Calu3 (cell line): Measurements from ENCODE around the gene PSMF1. TPM values are rescaled to one million over a fixed set of nuclear protein-coding genes. Genes with fewer than 3 reads are reported as not detected.

Source experiments
- BruUV-seq: library from RNA; stranded (reverse); fragments of 400-500 nt; replicated peaks from 2 replicates; lab custom pipeline; 2021; lab: Mats Ljungman, UMichigan
- CTCF ChIA-PET: fragments of 300-600 bp; sonication (Branson Sonifier 250); formaldehyde crosslinking; loops from one replicate; lab custom pipeline; 2022; ENCODE audit warnings: antibody characterized with exemption; lab: Charles Lee
- DNase-seq: peaks from one replicate; pipeline ENCODE4 v3.0.0; 2022
- H3K27ac Mint-ChIP-seq: one replicate; pipeline ENCODE4 v1.8.0; 2022; ENCODE audit warnings: mixed read lengths; ENCODE audit not compliant: unreplicated experiment
- H3K27me3 Mint-ChIP-seq: one replicate; pipeline ENCODE4 v1.8.0; 2022; ENCODE audit warnings: mixed read lengths; ENCODE audit not compliant: unreplicated experiment
- H3K36me3 Mint-ChIP-seq: one replicate; pipeline ENCODE4 v1.8.0; 2022; ENCODE audit warnings: mild to moderate bottlenecking, moderate library complexity, mixed read lengths; ENCODE audit not compliant: insufficient read depth, unreplicated experiment
- H3K4me1 Mint-ChIP-seq: one replicate; pipeline ENCODE4 v1.8.0; 2022; ENCODE audit warnings: mild to moderate bottlenecking, low read depth, mixed read lengths; ENCODE audit not compliant: unreplicated experiment
- H3K4me3 Mint-ChIP-seq: one replicate; pipeline ENCODE4 v1.8.0; 2022; ENCODE audit warnings: mild to moderate bottlenecking, low read depth, moderate library complexity, mixed read lengths; ENCODE audit not compliant: unreplicated experiment
- H3K9me3 Mint-ChIP-seq: one replicate; pipeline ENCODE4 v1.8.0; 2022; ENCODE audit warnings: low read depth, mixed read lengths; ENCODE audit not compliant: unreplicated experiment
- CTCF ChIP-seq: fragments of 200-600 bp; IDR thresholded peaks from one replicate; pipeline ENCODE4 v1.8.0; 2022; ENCODE audit warnings: antibody characterized with exemption; ENCODE audit not compliant: unreplicated experiment
- intact Hi-C: fragments of 100-400 bp; cut with micrococcal nuclease; formaldehyde crosslinking; loops from one replicate; pipeline ENCODE4 v1.10.0; 2022; ENCODE audit not compliant: unreplicated experiment
- total RNA-seq: library from RNA; stranded (reverse); gene quantifications from 2 replicates; pipeline ENCODE4 v1.2.3, GENCODE V29; 2022

Gene PSMF1
- total RNA-seq, 1 experiment from 2014 or later: 112 TPM

- Mint-ChIP-seq H3K27ac (no peak overlapping the region), H3K9me3 (no peaks in the 10 kb centered on the region), H3K27me3 (peaks cover 46% of the 10 kb centered on the region), H3K36me3 (no peaks in the 10 kb centered on the region), H3K4me3 (no peak overlapping the region), H3K4me1 (peaks cover 2% of the 10 kb centered on the region)
- DNase-seq: no peak
- CTCF ChIA-PET: no interaction called here
- no TSS peak for BruUV-seq
- TF ChIP-seq CTCF: no peak
- intact Hi-C loops: no loop called here
Observed at GRCh38 chr20:1197801-1198200, 79.4 kb downstream of the PSMF1 start.

GRCh38 chr20:1198751-1199150 is 80.3 kb downstream of the PSMF1 start:
- no peaks in the 10 kb centered on the region for H3K9me3 Mint-ChIP-seq
- CTCF ChIA-PET: no interaction called here
- DNase-seq: no peak
- no peak for TF ChIP-seq CTCF
- H3K36me3 Mint-ChIP-seq: no peaks in the 10 kb centered on the region
- intact Hi-C loops: no loop called here
- peaks cover 46% of the 10 kb centered on the region for H3K27me3 Mint-ChIP-seq
- H3K4me3 Mint-ChIP-seq: no peak overlapping the region
- BruUV-seq: no TSS peak
- H3K27ac Mint-ChIP-seq: no peak overlapping the region
- peaks cover 11% of the 10 kb centered on the region for H3K4me1 Mint-ChIP-seq

- no TSS peak for BruUV-seq
- TF ChIP-seq CTCF: no peak
- H3K36me3 Mint-ChIP-seq: no peaks in the 10 kb centered on the region
- CTCF ChIA-PET: no interaction called here
- H3K4me3 Mint-ChIP-seq: no peak overlapping the region
- no peak for DNase-seq
- H3K27ac Mint-ChIP-seq: no peak overlapping the region
- H3K27me3 Mint-ChIP-seq: peaks cover 46% of the 10 kb centered on the region
- H3K9me3 Mint-ChIP-seq: no peaks in the 10 kb centered on the region
- intact Hi-C loops: no loop called here
- peaks cover 13% of the 10 kb centered on the region for H3K4me1 Mint-ChIP-seq
Observed at GRCh38 chr20:1199212-1199873, 80.9 kb downstream of the PSMF1 start.

- no peaks in the 10 kb centered on the region for H3K9me3 Mint-ChIP-seq
- no peaks in the 10 kb centered on the region for H3K36me3 Mint-ChIP-seq
- H3K4me3 Mint-ChIP-seq: no peak overlapping the region
- no peak for TF ChIP-seq CTCF
- no peak for DNase-seq
- no peak overlapping the region for H3K27ac Mint-ChIP-seq
- CTCF ChIA-PET: no interaction called here
- intact Hi-C loops: no loop called here
- BruUV-seq: no TSS peak
- H3K4me1 Mint-ChIP-seq: peaks cover 13% of the 10 kb centered on the region
- H3K27me3 Mint-ChIP-seq: peaks cover 44% of the 10 kb centered on the region
Observed at GRCh38 chr20:1199964-1200363, 81.6 kb downstream of the PSMF1 start.
